Activated T-cell treated with anti-CD3 and anti-CD28 coated beads, Interleukin-2, amount 50 U/mL, for 48 hours (primary cell): ENCODE measurements around the gene SLC39A12.
"Not testable (repeated sequence)": the region's sequence is repeated elsewhere in the genome, so short reads cannot be mapped to it uniquely, and the experiment has no call there.

Source experiments
- DNase-seq, 2 experiments: peaks; one replicate each; pipeline ENCODE4 v3.0.0-alpha.2; 2020

The SLC39A12 gene

DNA sequence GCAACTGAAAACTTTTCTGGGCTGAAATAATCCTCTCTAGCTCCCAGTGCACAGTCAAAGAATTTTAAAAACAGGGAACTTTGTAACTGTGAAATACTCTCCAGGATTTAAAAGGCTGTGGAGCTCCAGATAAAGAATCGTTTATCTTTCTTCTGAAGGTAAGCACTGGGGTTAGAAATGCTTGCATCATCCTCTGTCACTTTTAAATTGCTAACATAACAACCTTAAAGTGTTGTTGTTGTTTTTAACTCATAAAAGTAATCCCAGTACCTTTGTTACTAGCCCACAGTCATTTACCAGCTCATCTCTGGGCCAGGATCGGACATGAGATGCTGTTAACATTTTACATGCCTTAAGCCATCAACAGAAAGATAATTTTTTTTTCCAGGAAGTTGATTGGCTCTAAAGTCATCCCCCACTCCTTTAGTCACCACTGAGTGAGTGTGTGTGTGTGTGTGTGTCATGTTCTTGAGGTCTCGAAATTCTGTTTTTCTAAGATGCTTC, at the start of gene SLC39A12:
SLC39A12 (plus strand) TSS at position 51 of the 504 bp plus-strand sequence. CDS start 1,359 bp downstream, outside the sequence.
- no peak for DNase-seq

DNA sequence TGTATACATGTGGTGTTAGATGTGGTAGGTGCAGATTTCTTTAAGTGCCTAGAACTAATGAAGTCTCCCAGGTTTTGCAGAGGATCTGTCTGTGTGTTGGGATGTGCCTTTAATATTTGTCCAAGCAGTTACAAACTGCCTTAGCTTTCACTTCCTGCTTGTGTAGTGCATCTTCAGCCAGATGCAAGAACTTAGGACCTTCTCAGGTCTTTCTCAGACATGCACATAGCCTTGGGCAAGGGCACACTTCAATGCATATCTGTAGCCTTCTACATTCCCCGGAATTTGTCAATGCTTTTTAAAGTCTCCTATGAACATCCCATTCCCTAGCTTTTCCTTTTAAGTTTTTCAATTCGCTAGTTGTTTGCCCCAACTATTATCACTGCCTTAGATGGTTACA, 47.2 kb upstream of the SLC39A12 start:
- no peak for DNase-seq

DNA sequence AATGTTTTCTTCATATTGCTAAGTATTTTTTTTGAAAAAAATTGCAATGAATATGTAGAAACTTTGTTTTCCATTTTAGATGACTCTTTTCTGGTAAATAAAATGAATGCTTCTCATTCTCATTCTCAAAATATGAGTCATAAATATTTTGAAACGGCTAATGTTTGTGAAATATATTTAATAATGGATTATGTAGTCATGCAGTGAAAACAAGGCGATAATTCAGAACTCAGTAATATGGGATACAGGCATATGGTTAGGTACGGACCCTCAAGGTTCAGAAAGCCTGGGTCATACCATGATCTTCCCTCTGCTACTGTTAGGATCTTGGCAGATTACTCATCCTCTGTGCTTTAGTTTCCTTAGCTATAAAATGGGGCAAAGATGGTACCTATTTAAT, 46.2 kb upstream of the SLC39A12 start:
- DNase-seq, result no peak

DNA sequence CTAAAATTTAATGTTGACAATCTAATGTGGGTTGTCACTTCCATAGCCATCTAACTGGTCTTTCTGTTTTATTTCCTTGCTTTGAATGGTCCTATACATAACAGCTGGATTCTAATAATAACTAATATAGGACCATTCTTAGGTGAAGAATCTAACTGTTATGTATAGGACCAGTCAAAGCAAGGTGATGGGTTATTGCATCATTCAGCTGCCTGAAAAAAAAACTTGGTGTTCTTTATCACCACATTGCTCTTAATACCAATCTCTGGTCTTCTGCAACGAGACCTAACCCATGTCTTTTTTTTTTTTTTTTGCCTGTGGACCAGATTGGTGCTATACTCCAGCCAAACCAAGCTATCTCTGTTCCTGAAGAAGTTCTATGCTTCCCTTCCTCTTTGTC, 45.7 kb upstream of the SLC39A12 start:
- DNase-seq, result no peak

DNA sequence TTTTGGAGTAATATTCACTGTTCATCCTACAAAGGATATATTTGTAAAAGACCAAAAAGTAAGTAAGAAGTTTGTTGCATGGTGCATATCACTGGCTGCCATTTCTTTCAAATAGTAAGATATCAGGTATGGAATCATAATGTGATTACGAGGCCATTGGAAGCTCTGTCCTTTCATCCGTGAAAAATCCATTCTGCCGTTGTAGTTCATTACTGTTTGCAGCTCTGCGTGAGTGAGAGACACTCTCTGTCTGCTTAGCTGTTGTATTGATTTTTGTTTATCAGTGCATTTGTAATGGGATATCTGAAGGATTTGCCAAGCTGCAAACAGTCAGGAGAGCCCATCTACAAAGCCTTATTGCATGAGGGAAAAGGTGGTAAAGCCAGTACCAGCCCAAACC, 44.1 kb upstream of the SLC39A12 start:
- no peak for DNase-seq

DNA sequence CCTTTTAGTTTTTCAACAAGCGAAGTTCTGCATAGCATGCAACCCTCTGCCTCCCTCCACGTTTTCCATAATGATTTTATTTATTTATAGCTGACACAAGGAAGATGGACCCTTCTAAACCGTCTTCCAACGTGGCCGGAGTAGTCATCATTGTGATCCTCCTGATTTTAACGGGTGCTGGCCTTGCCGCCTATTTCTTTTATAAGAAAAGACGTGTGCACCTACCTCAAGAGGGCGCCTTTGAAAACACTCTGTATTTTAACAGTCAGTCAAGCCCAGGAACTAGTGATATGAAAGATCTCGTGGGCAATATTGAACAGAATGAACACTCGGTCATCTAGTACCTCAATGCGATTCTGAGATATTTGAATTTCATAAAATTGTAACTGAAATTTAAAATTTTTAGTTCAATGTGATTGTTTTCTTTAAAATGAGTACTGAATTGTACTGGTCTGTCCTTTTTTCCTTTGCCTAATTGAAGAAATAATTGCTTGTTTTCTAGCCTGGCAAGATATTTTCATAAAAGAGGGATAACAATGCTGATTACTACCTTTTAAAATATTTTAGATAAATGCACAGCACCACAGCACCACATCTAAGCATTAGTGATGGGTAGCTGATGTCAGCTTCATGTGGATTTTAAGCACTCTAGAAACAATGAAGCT, 41.5 kb upstream of the SLC39A12 start:
- DNase-seq, result no peak

DNA sequence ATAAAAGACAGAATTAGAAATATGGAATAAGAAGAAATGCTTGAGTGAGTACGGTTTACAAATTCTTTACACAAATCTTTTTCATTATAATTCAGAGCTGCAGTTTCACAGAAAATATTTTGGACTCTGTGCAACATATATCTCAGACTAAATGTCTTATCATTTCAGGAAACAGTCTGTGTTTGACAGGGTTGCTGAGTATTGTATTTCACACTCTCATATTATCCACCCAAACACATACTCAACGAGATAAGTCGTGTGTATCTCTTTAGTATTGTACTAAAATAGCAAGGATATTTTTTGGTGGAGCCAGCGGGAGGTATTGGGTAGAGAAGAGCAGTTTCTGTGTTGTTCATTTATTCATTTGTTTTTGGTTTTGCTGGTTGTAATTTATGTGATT, 39.0 kb upstream of the SLC39A12 start:
- no peak for DNase-seq

DNA sequence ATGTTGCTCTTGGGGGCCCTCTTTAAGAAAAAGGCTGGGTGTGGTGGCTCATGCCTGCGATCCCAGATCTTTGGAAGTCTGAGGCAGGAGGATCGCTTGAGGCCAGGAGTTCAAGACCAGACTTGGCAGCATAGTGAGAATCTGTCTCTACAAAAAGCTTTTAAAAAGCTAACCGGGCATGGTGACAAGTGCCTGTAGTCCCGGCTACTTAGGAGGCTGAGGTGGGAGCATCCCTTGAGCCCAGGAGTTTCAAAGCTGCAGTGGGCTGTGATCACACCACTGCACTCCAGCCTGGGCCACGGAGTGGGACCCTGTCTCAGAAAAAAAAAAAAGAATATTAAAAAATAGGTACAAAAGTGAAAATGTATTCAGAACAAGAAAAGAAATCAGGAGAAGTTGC, 38.1 kb upstream of the SLC39A12 start:
- no peak for DNase-seq

DNA sequence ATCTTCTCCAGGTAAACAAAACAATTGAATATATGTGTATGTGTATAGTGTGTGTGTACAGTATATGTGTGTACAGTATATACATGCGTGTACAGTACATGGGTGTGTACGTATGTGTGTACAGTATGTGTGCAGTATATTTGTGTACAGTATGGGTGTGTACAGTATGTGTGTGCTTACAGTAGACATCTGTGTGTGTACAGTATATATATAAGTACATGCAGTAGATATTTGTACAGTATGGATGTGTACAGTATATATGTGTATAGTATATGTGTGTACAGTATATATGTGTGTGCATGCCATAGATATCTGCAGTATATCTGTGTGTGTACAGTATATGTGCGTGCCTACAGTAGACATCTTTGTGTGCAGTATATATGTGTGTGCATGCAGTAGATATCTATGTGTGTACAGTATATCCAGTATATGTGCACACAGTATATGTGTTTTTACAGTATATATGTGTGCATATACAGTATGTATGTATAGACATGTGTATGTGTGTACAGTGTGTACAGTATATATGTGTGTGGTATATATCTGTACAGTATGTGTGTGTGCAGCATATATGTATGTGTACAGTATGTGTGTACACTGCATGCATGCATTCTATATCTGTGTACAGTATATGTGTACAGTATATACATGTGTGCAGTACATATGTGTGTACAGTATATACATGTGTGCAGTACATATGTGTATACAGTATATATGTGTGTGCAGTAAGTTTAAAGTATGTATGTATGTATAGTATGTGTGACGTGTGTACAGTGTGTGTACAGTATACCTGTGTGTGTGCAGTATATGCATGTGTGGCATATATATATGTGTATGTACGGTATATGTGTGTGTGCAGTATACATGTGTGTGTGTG, 37.3 kb upstream of the SLC39A12 start:
- DNase-seq, result no peak

DNA sequence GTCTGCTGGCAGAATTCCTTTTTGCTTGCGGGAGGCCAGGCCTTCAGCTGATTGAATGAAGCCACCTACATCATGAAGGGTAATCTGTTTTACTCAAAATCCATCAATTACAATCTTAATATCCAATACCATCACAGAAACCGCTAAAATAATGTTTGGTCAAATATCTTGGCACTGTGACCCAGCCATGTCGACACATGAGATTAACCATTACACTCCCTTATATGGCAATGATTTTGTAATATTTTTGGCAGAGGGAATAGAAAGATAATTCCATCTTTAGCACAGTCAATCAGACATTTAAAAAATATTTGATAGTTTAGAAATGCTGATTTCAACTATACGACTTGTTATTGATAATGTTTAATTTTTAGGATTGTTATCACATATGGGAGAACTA, 36.5 kb upstream of the SLC39A12 start:
- DNase-seq, result no peak

DNA sequence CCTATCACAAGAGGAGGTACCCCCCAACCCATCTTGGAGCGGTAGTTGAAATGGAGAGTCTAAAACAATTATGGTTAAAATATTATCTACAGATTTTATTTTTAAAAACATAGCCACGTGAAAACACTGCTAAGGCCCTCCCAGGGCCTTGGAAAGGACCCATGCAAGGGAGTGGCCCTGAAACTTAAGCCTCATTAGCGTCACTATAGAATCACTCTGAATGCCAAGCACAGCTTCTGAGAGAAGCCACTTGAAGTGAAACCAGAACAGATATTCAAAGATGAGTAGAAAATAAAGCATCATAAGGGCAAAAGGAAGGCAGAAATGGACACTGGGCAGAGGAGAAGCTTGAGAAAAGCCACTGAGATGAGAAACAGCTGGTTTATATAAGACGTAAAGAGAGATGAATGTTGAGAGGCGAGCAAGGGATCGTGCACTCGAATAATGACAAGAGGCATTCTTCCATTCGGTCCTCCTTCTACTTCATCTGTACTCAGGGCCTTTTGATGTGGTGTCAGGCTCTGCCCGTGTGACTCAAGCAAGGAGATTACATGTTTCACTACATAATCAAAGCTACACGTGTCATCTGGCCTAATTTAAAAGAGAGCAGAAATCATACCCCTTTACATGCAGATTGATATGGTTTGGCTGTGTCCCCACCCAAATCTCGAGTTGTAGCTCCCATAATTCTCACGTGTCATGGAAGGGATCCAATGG, 33.4 kb upstream of the SLC39A12 start:
- no peak for DNase-seq

DNA sequence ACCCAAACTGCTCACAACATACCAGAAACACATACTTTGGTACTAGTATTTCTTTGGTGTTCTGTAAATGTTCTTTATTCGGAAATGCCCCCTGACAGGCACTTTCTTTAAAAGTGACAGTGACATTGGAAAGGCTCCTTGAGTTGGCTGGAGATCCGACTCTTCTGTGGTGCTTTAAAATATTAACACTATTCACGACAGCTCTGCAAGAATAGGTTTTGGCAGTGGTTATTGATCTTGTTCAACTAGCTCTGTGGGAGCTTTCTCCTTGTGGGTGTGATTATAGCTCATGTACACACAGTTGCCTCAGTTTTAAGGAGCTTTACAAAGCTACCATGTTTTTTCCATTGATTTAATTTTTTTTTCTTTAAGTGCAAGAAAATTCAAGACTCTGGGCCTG, 30.3 kb upstream of the SLC39A12 start:
- no peak for DNase-seq

DNA sequence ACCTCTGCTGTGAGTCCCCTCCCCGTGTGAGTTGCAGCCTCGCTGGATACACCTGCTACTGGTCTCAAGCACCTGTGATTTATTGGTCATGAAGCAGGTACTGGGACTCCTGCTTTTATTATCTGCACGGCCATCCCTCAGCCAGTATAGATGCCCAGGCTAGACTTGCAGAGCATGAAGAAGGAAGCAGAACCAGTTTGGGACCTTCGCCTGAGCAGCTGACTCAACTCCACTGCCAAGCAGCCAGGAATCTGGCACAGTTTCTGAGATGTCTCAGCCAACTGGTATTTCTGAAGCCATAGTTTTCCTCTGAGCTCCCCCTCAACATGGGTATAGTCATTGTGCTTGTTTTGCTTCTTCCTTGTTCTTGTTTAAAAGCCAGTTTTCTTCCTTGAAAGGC, 28.0 kb upstream of the SLC39A12 start:
- DNase-seq, result no peak

DNA sequence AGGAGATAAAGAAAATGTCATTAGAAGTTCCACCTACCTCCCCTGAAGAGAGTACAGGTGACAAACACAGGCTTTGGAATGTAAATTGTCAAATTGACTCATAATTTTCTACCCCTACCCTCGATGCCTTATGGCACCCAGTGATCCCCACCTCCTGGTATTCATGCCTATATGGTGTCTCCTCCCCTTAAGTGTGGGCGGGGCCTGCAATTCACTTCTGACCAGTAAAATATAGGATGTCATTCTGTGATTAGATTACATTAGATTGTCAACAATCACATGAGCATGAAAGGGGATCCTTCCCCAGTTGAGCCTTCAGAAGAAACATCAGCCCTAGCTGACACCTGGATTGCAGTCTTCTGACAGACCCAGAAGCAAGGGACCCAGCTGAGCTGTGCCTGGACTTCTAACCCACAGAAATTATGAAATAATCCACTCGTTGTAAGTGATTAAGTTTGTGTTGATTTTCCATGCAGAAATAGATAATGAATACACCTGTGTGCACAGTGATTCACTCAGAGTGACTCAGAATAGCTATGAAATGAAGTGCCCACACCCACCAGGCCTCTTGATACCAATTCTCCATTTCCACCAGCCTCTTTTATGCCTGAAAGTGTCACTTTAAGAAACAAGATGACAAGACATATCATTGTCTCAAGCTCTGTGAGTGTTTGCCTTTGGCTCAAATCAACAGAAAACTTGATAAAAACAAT, 8.5 kb upstream of the SLC39A12 start:
- no peak for DNase-seq

DNA sequence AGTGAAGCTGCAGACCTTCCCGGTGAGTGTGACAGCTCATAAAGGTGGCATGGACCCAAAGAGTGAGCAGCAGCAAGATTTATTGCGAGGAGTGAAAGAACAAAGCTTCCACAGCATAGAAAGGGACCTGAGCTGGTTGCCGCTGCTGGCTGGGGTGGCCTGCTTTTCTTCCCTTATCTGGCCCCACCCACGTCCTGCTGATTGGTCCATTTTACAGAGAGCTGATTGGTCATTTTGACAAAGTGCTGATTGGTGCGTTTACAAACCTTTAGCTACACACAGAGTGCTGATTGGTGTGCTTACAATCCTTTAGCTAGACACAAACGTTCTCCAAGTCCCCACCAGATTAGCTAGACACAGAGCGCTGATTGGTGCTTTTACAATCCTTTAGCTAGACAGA, 1.4 kb upstream of the SLC39A12 start:
- DNase-seq, result not testable (repeated sequence)

DNA sequence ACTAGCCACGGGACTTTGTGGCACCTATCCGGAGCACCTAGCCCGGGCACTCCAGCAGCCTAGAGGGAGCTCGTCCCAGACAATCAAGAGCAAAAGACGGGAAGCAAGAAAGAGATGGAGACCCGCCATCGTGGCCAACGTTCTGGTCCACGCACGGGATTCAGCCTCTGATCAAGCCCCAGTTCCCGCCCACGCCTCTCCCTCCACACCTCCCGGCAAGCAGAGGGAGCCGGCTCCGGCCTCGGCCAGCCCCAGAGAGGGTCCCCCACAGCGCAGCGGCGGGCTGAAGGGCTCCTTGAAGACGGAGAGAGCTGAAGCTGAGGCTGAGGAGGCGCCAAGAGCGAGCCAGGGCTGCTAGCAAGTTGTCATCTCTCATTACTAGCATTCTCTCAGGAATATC, 992 bp upstream of the SLC39A12 start:
- DNase-seq, result no peak

DNA sequence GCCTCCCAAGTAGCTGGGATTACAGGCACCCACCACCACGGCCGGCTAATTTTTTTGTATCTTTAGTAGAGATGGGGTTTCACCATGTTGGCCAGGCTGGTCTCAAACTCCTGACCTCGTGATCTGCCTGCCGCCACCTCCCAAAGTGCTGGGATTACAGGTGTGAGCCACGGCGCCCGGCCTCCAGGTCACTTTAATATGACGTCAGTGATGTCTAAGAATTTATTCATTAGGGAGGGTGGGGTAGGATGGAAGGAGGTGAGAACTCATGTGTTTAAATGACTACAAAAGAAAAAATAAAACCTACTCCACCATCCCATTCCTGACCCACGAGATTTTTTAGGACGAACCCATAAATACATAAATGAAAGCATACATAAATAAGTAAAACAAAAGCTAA, 2.7 kb downstream of the SLC39A12 start:
- DNase-seq, result not testable (repeated sequence)

DNA sequence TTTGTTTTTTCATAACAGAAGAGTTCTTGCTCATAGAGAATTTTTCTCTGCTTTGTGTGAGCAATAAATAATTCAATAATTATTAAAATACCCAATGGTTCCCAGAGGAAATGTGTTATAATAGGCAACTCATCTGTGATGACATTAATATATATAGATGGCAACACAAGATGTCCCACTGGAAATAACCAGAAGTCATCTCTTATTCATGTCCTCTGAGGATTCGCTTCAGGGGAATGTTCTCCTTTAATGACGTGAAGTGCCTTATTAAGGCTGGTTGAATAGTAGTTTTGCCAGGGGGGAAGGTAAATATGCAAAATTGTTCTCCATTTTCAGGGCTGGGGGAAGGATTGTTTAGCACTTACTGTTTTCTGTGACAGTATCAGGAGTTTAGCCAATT, 3.1 kb downstream of the SLC39A12 start:
- DNase-seq, result no peak

DNA sequence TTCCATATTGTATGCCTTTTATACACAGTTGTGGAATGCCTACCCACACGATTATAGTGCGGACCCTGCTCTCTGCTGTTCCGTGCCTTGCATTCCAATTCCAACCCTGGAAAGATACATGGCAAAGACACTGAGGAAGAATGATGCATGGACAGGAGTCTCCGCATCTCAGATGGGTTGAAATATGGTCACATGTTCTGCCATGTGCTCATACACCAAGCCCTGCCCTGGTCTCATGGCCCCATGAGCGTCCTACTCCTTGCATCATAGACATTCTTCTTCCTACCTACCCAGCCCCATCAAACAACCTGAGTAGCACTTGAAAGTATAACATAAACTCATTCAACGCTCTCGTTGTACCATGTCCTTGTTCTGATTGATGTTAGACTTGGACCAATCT, 6.3 kb downstream of the SLC39A12 start:
- no peak for DNase-seq

DNA sequence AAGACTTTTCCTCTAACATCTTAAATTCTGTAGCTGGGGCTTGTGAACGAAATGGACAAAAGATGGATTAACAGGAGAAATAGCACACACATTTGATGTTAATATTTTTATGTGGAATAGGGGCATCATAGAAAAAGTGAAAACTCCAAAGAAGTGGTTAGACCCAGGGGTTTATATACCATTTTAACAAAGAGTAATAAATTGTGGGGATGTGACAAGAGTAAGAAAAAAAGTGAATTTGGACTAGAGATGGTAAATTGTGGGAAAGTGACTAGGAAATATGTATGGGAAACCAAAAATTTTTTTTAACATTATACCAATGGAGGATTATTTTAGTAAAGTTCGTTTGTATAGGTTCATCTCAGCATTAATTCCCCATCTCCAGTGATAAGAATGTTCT, 8.2 kb downstream of the SLC39A12 start:
- no peak for DNase-seq

DNA sequence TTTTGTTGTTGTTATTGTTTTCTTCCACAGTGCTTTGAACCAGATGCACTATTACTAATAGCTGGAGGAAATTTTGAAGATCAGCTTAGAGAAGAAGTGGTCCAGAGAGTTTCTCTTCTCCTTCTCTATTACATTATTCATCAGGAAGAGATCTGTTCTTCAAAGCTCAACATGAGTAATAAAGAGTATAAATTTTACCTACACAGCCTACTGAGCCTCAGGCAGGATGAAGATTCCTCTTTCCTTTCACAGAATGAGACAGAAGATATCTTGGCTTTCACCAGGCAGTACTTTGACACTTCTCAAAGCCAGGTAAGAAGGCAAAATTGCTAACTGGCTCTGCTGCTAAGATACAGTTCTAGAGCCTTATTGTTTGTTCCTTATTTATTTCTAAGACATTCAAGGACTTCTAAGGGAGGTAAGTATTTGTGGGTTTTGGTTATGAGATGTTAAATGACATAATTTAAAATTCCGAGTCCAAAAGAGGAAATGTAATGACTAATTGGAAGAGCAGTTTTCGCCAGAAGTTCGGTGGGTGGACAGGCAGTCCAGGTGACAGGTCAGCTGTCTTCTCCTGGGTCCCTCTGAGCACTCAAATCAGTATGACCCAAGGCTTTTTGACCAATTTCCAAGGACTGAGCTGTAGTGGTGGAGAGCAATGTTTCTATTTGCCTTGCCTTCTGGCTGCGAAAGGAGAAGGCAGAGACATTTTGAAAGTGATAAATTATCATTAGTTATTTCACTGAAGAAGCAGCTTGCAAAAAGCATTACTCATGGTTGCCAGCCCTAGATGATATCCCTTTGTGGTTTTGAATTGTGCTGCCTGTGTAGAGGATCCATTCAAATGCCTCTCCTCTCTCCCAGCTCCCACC, 10.1 kb downstream of the SLC39A12 start:
- no peak for DNase-seq

DNA sequence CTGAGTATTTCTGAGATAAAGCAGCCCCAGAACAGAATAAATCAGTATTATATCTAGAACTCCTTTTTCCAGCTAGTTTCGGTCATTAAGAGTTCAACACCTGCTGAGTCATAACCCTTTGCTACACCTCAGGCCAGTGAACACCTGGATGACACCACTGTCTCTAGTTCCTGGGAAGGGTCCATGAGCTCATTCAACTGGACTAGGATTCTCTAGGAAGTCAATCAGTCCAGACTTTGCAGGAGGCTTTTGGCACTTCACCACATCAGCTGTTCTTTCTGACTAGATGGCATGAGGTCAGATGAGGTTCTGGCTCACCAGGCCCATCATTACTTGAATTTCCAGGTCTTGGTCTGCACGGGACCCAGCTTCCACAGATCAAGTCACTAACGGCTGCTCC, 11.7 kb downstream of the SLC39A12 start:
- DNase-seq, result no peak
